RWPE1 (cell line): Measurements from ENCODE around the gene ACSL6.

ENCODE experiments used
- CTCF ChIA-PET: fragments of 350-600 bp; sonication (Branson Sonifier 250); formaldehyde crosslinking; extraction: SDS; loops from one replicate; lab custom pipeline; 2021; lab: Yijun Ruan, JAX
- POLR2A ChIA-PET: fragments of 400-600 bp; formaldehyde crosslinking; extraction: SDS; loops from one replicate; lab custom pipeline; 2020; ENCODE audit warnings: antibody characterized with exemption; ENCODE audit not compliant: low non-redundant PET; lab: Yijun Ruan, JAX
- DNase-seq: peaks from one replicate; pipeline ENCODE4 v3.0.0; 2012; ENCODE audit warnings: low spot score
- H3K27ac ChIP-seq: fragments of 450-650 bp; 2 replicates; pipeline ENCODE4 v1.5.1; 2017
- CTCF ChIP-seq: fragments of 450-650 bp; conservative IDR thresholded peaks from 2 replicates; pipeline ENCODE4 v1.5.1; 2017; ENCODE audit warnings: low read depth, mild to moderate bottlenecking

The ACSL6 gene

GRCh38 chr5:131987251-131987650 is 24.2 kb downstream of the ACSL6 start:
- CTCF ChIA-PET: interaction anchor here (0.5 to 0.8 kb wide), 2 partner anchors 21 to 42 kb away, joined by 3 read pairs; no protein-coding TSS in a partner anchor

GRCh38 chr5:131986161-131986912 is 25.1 kb downstream of the ACSL6 start:
- POLR2A ChIA-PET: no interaction called here
- no peak for TF ChIP-seq CTCF
- DNase-seq: no peak
- no peak overlapping the region for H3K27ac ChIP-seq
- CTCF ChIA-PET: interaction anchor here (0.7 kb wide), 1 partner anchor 1036 kb away, joined by 3 read pairs; no protein-coding TSS in a partner anchor

More at GRCh38 chr5:131987251-131987650, 24.2 kb downstream of the ACSL6 start:
- H3K27ac ChIP-seq: no peak overlapping the region
- no peak for TF ChIP-seq CTCF
- POLR2A ChIA-PET: no interaction called here
- no peak for DNase-seq

GRCh38 chr5:131984956-131985665 is 26.3 kb downstream of the ACSL6 start:
- no peak overlapping the region for H3K27ac ChIP-seq
- TF ChIP-seq CTCF: no peak
- CTCF ChIA-PET: interaction anchor here (0.6 kb wide), 1 partner anchor 13 kb away, joined by 4 read pairs; no protein-coding TSS in a partner anchor
- POLR2A ChIA-PET: no interaction called here
- DNase-seq: no peak

- DNase-seq: no peak
- no peak overlapping the region for H3K27ac ChIP-seq
- TF ChIP-seq CTCF: no peak
- POLR2A ChIA-PET: no interaction called here
- CTCF ChIA-PET: interaction anchor here (0.7 kb wide), 1 partner anchor 11 kb away, joined by 4 read pairs; no protein-coding TSS in a partner anchor
These were observed 28.1 kb downstream of the ACSL6 start for GRCh38 chr5:131983244-131983771.

- ChIA-PET CTCF (interaction anchor here (0.6 kb wide), 2 partner anchors 26 to 1426 kb away, joined by 3 to 4 read pairs; no protein-coding TSS in a partner anchor), POLR2A (no interaction called here)
- DNase-seq: no peak
- no peak for TF ChIP-seq CTCF
- H3K27ac ChIP-seq: no peak overlapping the region
These were observed 29.9 kb downstream of the ACSL6 start for GRCh38 chr5:131981516-131981915.

- ChIA-PET POLR2A (no interaction called here), CTCF (interaction anchor here (0.6 kb wide), 1 partner anchor 1425 kb away, joined by 4 read pairs; no protein-coding TSS in a partner anchor)
- no peak for DNase-seq
- TF ChIP-seq CTCF: no peak
- no peak overlapping the region for H3K27ac ChIP-seq
These were observed 30.8 kb downstream of the ACSL6 start for GRCh38 chr5:131980696-131981095.
